ENCODE data around the gene SUMO4.
"Not testable (repeated sequence)": the region's sequence is repeated elsewhere in the genome, so short reads cannot be mapped to it uniquely, and the experiment has no call there.

The SUMO4 gene

GRCh38 chr6:149439626-149440025 lies 39.6 kb downstream of the SUMO4 start:
- TF ChIP-seq CTCF (IDR thresholded peaks at IDR 0.05; ENCODE audit: insufficient read depth, missing control alignments): no peak
- FAIRE-seq (no peak), DNase-seq (ENCODE audit: insufficient read length, low spot score) (no peak)

GRCh38 chr6:149440735-149441671 lies 40.9 kb downstream of the SUMO4 start:
- no peak for DNase-seq (ENCODE audit: insufficient read length, low spot score)
- no peak for FAIRE-seq
- no peak for TF ChIP-seq CTCF (IDR thresholded peaks at IDR 0.05; ENCODE audit: insufficient read depth, missing control alignments)

GRCh38 chr6:149441740-149442139 lies 41.7 kb downstream of the SUMO4 start:
- no peak for TF ChIP-seq CTCF (IDR thresholded peaks at IDR 0.05; ENCODE audit: insufficient read depth, missing control alignments)
- DNase-seq (ENCODE audit: insufficient read length, low spot score): no peak
- FAIRE-seq: no peak

- FAIRE-seq (no peak), DNase-seq (ENCODE audit: insufficient read length, low spot score) (no peak)
- TF ChIP-seq CTCF (IDR thresholded peaks at IDR 0.05; ENCODE audit: insufficient read depth, missing control alignments): no peak
Measured at GRCh38 chr6:149443411-149444181, 43.5 kb downstream of the SUMO4 start.

- not testable (repeated sequence) for DNase-seq (ENCODE audit: insufficient read length, low spot score); FAIRE-seq
Measured at GRCh38 chr6:149444360-149445094, 44.5 kb downstream of the SUMO4 start.

- no peak for FAIRE-seq
- DNase-seq (ENCODE audit: insufficient read length, low spot score): no peak
- no peak for TF ChIP-seq CTCF (IDR thresholded peaks at IDR 0.05; ENCODE audit: insufficient read depth, missing control alignments)
Measured at GRCh38 chr6:149445095-149445466, 45.0 kb downstream of the SUMO4 start.

- DNase-seq (ENCODE audit: insufficient read length, low spot score) (no peak), FAIRE-seq (no peak)
- no peak for TF ChIP-seq CTCF (IDR thresholded peaks at IDR 0.05; ENCODE audit: insufficient read depth, missing control alignments)
Measured at GRCh38 chr6:149445573-149445972, 45.5 kb downstream of the SUMO4 start.
